ENCODE measurements around the gene ZC3H12A.

ZC3H12A gene

DNA sequence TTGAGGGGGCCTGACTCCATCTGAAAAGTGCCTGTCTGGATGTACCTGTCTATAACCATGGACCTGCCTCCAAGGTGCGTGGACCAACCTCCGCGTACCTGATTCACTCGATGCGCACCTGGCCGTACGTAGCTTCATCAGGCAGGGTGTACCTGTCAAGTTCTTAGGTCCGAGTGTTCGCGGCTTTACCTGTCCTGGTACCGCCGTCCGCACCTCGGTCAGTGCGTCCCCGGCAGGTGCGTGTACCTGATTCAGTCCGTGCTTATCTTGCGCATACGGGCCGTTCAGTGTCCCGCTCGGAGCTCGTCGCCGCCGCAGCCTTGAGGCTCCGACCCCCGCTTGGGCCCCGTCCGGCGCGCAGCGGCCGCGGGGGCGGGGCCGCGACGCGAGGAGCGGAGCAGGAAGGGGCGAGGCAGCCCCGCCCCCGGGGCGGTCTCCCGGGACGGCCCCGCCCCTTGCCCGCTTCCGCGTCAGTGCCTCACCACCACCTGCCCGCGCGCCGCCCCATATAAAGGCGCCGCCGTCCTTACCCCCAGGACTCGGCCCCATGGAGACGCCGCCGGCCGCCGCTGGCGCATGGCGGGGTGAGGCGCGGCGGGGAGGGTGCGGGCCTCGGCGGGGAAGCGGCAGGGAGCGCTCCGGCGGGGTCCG, at the start of gene ZC3H12A:
Gene ZC3H12A (plus strand): TSS at position 535 of the 651 bp plus-strand sequence. CDS start 917 bp downstream, outside the sequence.
- DNase-seq (ENCODE audit: low read depth) = peak; percentile 92

GRCh38 chr1:37425221-37425620, 49.2 kb upstream of the ZC3H12A start:
- no peak for DNase-seq (ENCODE audit: low read depth)

DNA sequence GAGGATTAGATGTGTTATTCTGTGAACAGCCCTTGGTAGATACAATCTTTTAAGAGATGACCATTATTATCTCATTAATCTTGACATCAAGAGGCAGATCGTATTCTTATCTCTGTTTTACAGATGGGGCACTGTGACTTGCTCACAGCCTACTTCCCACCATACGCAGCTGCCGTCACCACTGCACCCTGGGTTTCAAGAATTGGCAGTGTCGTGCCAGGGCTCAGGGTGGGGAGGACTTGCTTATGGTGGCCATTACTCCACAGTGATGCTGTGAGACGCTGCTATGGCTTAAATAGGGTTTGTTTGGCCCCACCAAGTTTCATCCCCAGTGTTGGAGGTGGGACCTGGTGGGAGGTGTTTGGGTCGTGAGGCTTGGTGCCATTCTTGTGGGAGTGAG, 45.4 kb upstream of the ZC3H12A start:
- DNase-seq (ENCODE audit: low read depth) = no peak

- DNase-seq (ENCODE audit: low read depth) = no peak
Measured at GRCh38 chr1:37430103-37430985, 44.0 kb upstream of the ZC3H12A start.

- no peak for DNase-seq (ENCODE audit: low read depth)
Measured at GRCh38 chr1:37432716-37433115, 41.7 kb upstream of the ZC3H12A start.

- DNase-seq (ENCODE audit: low read depth) = no peak
Measured at GRCh38 chr1:37433171-37433570, 41.2 kb upstream of the ZC3H12A start.

DNA sequence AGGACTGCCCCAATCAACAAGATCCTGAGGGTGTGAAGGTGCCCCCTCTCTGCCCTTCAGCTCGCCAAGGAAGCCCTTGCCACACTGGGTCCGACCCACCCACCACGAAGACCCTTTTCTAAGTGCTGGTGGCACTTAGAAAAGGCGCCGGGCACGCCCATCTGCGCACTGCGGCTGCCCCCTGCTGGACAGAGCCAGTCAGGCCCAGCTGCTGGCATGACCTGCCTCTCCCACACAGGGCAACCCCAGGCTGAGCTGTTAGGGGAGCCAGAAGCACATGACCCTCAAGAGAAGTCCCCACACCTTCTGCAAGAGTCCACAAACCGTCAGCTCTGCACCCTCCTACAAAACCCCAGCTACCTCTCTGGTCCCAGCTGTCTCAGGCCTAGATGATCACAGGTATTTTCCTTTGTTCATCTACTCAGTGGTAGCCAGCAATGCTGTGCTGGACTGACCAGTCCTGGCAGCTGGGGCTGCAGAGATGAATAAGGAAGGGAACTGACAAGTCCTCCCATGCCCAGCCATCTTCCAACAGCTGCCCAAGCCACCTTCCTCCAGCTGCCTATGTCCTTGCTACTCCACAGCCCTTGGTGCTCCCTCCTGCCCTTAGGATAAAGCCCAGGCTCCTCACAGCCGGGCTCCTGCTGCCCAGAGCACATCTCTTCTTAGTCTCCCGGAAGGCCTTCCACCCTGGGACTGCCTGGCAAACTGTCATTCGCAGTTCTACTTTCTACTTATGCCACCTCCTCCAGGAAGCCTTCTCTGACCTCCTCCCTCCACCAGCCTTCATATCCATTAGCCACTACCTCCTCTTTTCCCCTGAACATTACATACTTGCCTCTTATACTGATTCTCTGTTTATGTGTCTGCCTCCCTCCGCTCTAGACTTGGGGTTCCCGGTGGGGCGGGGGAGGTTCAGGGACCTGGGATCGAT, 39.8 kb upstream of the ZC3H12A start:
- peak; percentile 40 for DNase-seq (ENCODE audit: low read depth)

GRCh38 chr1:37437087-37437486, 37.3 kb upstream of the ZC3H12A start:
- DNase-seq (ENCODE audit: low read depth) = no peak

DNA sequence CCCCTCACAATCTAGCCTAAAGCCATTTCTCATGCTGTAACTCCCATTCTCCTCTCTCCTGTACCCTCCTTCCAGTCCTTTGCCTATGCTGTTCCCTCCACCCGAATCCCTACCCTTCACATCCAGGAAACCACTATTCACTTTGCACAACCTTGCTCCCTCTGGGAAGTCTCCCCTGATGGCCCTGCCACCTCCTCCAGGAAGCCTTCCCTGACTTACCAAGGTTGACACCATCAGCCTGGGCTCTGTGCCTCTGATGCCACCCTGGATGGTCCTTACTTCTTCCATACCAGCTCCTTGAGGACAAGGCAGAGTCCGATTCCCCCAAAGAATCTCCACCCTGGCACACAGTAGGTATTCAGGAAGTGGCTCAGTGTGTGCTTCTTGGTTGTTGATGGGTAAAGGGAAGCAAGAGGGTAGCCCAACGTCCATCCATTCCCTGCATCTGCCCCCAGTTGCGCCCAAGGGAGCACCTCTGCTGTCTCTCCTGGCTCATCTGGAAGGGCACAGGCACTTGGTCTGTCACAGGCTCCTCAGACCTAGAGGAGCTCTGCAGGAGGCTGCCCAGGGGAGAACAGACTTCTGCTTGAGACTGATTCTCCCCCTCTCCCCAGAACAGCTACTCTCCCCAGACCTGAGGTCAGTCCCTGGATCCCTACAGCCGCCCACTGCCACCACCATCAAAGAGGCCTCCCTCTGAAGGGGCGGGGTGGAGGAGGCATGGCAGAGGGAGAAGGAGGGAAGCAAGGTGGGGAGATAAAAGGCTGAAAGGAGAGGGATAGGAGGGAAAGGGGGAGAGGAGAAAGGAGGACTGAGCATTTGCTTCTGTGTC, 36.1 kb upstream of the ZC3H12A start:
- DNase-seq (ENCODE audit: low read depth) = no peak

- no peak for DNase-seq (ENCODE audit: low read depth)
Measured at GRCh38 chr1:37438869-37439343, 35.5 kb upstream of the ZC3H12A start.

DNA sequence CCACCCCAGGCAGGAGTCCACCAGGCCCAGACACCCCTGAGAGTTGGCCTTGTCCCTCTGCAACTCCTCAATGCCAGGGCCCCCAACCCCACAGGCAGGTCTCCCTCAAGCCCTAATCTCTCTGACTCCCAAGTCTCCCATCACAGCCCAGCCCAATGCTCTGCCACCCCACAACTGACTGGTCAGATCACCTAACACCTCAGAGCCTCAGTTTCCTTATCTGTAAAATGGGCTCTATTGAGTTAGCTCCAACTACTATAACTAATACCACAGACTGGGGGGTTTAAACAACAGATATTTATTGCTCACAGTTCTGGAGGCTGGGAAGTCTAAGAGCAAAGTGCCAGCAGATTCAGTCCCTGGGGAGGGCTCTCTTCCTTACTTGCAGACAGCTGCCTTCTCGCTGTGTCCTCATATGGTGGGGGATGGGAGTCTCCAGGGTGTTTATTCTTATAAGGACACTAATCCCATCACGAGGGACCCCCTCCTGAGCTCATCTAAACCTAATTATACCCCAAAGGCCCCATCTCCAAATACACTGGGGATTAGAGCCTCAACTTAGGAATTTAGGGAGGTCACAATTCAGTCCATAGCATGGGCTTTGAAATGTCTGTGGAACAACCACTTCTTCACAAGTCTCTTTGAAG, 34.9 kb upstream of the ZC3H12A start:
- no peak for DNase-seq (ENCODE audit: low read depth)

DNA sequence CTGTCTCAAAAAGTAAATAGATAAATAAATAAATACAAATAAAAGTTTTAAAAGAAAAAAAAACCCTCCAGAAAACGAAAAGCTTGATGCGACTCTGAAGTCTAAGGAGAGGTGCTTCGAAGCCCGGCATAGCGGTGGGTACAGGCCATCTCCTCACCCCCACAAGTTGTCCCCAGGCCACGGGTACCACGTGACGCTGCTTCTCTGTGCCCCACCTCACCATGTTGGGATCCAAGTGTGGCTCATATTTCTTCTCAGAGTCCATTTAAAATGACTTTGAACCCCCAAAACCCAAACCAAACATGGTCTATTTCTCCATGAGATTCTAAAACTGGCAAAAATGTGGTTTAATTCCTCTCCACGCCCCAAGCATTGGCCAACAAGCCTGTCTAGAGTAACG, 32.9 kb upstream of the ZC3H12A start:
- DNase-seq (ENCODE audit: low read depth) = no peak

- no peak for DNase-seq (ENCODE audit: low read depth)
Measured at GRCh38 chr1:37442139-37442538, 32.2 kb upstream of the ZC3H12A start.

DNA sequence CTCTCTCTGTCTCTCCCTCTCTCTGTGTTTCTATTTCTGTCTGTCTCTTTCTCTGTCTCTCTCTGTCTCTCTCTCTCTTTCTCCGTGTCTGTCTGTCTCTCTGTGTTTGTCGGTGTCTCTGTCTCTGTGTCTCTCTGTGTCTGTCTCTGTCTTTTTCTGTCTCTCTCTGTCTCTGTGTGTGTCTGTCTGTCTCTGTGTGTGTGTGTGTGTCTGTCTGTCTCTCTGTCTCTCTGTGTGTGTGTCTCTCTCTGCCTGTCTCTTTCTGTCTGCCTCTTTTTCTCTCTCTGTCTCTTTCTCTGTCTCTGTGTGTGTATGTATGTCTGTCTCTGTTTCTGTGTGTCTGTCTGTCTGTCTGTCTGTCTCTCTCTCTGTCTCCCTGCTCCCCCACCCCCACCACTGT, 31.7 kb upstream of the ZC3H12A start:
- DNase-seq (ENCODE audit: low read depth) = no peak

DNA sequence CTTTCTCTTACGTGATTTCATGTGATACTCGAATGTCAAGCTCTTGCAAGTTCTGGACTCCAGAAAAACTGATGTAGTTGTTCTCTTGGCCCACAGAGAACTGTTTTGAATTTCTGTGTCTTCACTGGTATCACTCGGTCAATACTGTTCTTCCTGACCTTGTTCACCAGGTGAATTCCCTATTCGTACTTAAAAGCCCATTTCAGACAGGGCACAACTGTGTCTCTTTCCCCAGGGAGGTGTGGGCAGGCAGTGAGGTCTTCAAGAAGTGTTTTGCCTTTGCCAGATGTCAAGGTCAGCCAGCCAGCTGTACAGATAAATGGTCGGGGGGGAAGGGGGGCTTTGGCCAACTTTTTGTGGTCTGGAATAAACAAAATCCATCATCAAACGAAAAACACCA, 27.5 kb upstream of the ZC3H12A start:
- DNase-seq (ENCODE audit: low read depth) = no peak

- DNase-seq (ENCODE audit: low read depth) = no peak
Measured at GRCh38 chr1:37448185-37448584, 26.2 kb upstream of the ZC3H12A start.

DNA sequence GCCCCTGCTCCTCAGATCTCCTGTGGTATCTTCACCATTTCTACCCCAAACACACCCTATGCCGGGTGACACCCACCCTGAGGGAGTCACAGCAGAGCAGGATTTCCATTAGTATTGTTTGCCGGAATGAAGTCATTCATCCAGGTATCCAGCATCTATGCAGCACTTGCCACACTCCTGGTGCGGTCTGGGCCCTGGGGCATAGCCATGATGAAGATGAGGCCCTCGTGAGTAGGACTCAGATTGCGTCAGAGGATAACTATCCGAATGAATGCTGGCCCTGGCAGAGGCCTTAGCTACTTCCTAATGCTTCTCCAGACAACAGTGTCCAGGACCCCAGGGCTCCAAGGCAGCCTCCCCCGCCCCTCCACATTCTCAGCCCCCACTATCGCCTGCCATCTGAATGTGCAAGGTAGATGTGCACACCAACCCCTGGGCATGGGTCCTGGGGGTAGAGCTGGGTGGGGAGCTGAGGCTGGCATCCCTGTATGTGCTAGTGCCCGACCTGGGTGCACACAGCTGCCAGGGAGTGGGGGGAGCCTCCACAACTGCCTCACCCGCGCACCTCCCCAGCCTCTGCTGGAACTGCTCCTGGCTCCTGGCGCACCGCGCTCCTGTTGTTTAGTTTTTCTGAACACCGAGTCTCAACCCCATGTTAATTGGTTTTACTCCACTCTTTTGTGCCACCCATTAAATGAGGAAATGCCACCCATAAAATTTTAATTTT, 25.5 kb upstream of the ZC3H12A start:
- DNase-seq (ENCODE audit: low read depth) = no peak

- DNase-seq (ENCODE audit: low read depth) = no peak
Measured at GRCh38 chr1:37449936-37450335, 24.4 kb upstream of the ZC3H12A start.

DNA sequence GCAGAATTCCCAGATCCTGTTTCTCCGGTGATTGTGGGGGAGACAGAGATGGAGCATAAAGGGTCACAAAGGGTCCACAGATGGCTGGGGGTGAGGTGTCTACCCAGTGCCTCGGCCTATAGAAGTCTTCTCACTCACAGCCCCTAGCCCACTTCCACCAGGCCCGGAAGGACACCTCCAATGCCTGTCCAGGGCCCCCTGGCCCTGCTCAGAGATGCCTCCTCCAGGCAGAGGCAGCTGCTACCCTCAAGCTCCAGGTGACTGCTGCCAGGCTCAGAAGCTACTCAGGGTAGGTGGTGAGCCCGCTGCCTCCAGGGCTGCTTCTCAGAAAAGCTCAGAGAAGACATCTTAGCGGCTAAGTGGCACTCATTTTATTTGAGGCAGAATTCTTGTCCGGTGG, 22.0 kb upstream of the ZC3H12A start:
- DNase-seq (ENCODE audit: low read depth) = no peak

GRCh38 chr1:37453647-37454046, 20.7 kb upstream of the ZC3H12A start:
- DNase-seq (ENCODE audit: low read depth) = no peak
